Ishikawa (cell line): ENCODE data around the gene CCT6B.

ENCODE experiments used
- CEBPB ChIP-seq: IDR thresholded peaks from 2 replicates; pipeline ENCODE4 v1.6.1; 2012
- CREB1 ChIP-seq: IDR thresholded peaks from 2 replicates; pipeline ENCODE4 v1.6.1; 2012; ENCODE audit warnings: low read depth
- EGR1 ChIP-seq: IDR thresholded peaks from 2 replicates; pipeline ENCODE4 v1.6.1; 2012
- EP300 ChIP-seq: IDR thresholded peaks from 2 replicates; pipeline ENCODE4 v1.6.1; 2012; ENCODE audit warnings: borderline replicate concordance
- FOXM1 ChIP-seq: IDR thresholded peaks from 2 replicates; pipeline ENCODE4 v1.6.1; 2012; ENCODE audit warnings: low read depth, borderline replicate concordance
- NFIC ChIP-seq: IDR thresholded peaks from 2 replicates; pipeline ENCODE4 v1.6.1; 2012
- RAD21 ChIP-seq: IDR thresholded peaks from 2 replicates; pipeline ENCODE4 v1.6.1; 2012; ENCODE audit warnings: low read depth
- REST ChIP-seq: IDR thresholded peaks from 2 replicates; pipeline ENCODE4 v1.6.1; 2012; ENCODE audit warnings: low read depth, mild to moderate bottlenecking
- TAF1 ChIP-seq: IDR thresholded peaks from 2 replicates; pipeline ENCODE4 v1.6.1; 2012; ENCODE audit warnings: low read depth, mild to moderate bottlenecking
- TCF12 ChIP-seq: IDR thresholded peaks from 2 replicates; pipeline ENCODE4 v1.6.1; 2012; ENCODE audit warnings: low read depth
- TEAD4 ChIP-seq: IDR thresholded peaks from 2 replicates; pipeline ENCODE4 v1.6.1; 2012
- USF1 ChIP-seq: IDR thresholded peaks from 2 replicates; pipeline ENCODE4 v1.6.1; 2012
- YY1 ChIP-seq: IDR thresholded peaks from 2 replicates; pipeline ENCODE4 v1.6.1; 2012; ENCODE audit warnings: low read depth
- ZBTB7A ChIP-seq: IDR thresholded peaks from 2 replicates; pipeline ENCODE4 v1.6.1; 2012; ENCODE audit warnings: low read depth
- TF ChIP-seq, protein P1 (sequence below): IDR thresholded peaks from 2 replicates; pipeline ENCODE4 v1.6.1; 2012

Gene CCT6B

DNA sequence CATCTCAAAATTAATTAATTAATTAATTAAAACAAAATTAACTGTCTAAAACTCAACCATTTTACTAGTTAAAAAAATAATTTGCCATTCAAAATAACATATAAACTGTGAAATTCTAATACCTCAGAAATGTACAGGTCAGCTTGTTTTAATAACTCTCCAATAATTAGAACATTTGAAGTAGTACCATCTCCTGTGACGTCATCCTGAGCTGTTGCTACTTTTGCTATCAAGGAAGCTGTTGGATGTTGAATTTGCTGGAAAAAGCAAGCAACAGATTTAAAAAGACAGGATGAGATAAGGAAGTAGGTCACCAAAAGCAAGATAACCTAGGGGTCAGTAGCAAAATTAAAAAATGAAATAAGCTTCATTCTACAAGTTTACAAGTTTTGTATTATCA lies 2.8 kb downstream of the CCT6B start:
- no peak for TF ChIP-seq NFIC
- TF ChIP-seq TAF1: no peak
- TF ChIP-seq, protein P1, sequence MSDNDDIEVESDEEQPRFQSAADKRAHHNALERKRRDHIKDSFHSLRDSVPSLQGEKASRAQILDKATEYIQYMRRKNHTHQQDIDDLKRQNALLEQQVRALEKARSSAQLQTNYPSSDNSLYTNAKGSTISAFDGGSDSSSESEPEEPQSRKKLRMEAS: no peak
- TF ChIP-seq REST: no peak
- no peak for TF ChIP-seq FOXM1
- no peak for TF ChIP-seq CREB1
- TF ChIP-seq CEBPB: no peak
- no peak for TF ChIP-seq YY1
- no peak for TF ChIP-seq EP300

DNA sequence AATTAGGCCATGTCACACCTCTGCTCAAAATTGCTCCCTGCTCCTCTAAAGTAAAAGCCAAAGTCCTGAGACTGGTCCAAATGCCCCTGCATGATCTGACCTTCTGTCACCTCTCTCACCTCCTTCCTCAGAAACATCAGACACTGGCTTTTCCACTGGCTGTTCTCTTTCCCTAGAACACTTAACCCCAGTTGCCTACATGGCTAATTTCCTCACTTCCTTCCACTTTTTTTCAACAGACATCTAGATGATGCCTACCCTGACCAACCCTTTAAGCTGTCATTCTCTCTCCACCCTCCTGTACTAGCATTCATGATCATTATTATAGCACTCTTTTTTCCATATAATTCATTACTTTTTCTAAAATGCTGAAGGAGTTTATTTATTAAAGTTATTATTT lies 31.0 kb downstream of the CCT6B start:
- no peak for TF ChIP-seq NFIC

GRCh38 chr17:34926661-34927060 lies 34.6 kb downstream of the CCT6B start:
- TF ChIP-seq USF1 (no peak), FOXM1 (no peak), TCF12 (no peak), EGR1 (no peak), CEBPB (no peak), TAF1 (no peak), TEAD4 (no peak), EP300 (no peak), NFIC (no peak), YY1 (no peak), RAD21 (no peak), REST (no peak)
- TF ChIP-seq, protein P1: no peak

DNA sequence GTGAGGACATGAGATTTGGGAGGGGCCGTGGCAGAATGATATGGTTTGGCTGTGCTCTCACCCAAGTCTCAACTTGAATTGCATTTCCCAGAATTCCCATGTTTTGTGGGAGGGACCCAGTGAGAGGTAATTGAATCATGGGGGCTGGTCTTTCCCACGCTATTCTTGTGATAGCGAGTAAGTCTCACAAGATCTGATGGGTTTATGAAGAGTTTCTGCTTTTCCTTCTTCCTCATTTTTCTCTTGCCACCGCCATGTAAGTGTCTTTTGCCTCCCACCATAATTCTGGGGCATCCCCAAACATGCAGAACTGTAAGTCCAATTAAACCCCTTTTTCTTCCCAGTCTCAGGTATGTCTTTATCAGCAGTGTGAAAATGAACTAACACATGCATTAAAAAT lies 40.6 kb downstream of the CCT6B start:
- no peak for TF ChIP-seq YY1
- TF ChIP-seq REST: no peak
- no peak for TF ChIP-seq USF1
- no peak for TF ChIP-seq CEBPB
- no peak for TF ChIP-seq EP300
- no peak for TF ChIP-seq TCF12
- no peak for TF ChIP-seq CREB1
- TF ChIP-seq TAF1: no peak
- no peak for TF ChIP-seq FOXM1
- no peak for TF ChIP-seq NFIC
- no peak for TF ChIP-seq EGR1
- TF ChIP-seq, protein P1: no peak
- no peak for TF ChIP-seq TEAD4
- no peak for TF ChIP-seq ZBTB7A
- no peak for TF ChIP-seq RAD21

DNA sequence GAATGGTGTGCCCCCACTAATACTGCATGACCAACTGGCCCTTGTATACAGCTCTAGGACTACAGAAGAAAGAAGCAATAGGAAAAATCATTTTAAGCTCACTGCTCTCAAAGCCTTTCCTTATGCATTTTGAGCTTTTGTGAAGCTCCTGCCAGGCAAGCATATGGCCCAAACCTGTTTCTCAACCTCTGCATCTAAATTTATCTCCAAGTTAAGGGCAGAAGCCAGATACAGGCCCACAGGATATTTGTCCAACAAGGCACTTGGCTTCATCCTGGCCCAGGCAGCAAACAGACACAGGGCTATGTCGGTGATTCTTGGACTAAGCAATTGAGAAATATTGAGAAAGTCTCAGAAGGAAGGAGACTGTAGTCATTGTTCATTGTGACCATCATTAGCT lies 43.9 kb downstream of the CCT6B start:
- TF ChIP-seq CREB1: no peak
- TF ChIP-seq YY1: no peak
- TF ChIP-seq, protein P1: no peak
- TF ChIP-seq RAD21: no peak
- no peak for TF ChIP-seq EP300
- TF ChIP-seq TAF1: no peak
- TF ChIP-seq CEBPB: no peak
- no peak for TF ChIP-seq EGR1
- TF ChIP-seq ZBTB7A: no peak
- no peak for TF ChIP-seq REST
- no peak for TF ChIP-seq FOXM1
- no peak for TF ChIP-seq NFIC
- TF ChIP-seq TEAD4: no peak
- no peak for TF ChIP-seq USF1
- no peak for TF ChIP-seq TCF12
